ENCODE data around the gene TRMT2A. TPM values are rescaled to one million over a fixed set of nuclear protein-coding genes. Genes with fewer than 3 reads are reported as not detected.
"Not testable (repeated sequence)": the region's sequence is repeated elsewhere in the genome, so short reads cannot be mapped to it uniquely, and the experiment has no call there.

The TRMT2A gene
- polyA plus RNA-seq, 1 of the 3 experiments (the other 2 are of a cell fraction), result 54.6 TPM

GRCh38 chr22:20164863-20165262 lies 47.8 kb upstream of the TRMT2A start:
- no peaks in the 10 kb centered on the region for H3K79me2 ChIP-seq (ENCODE audit: insufficient read depth)
- no peaks in the 10 kb centered on the region for H3K27me3 ChIP-seq (ENCODE audit: insufficient read depth)
- H3K4me3 ChIP-seq (ENCODE audit: low read depth in 2 of 2, low read length in 1 of 2), result no peak overlapping the region
- no peak overlapping the region for H3K9ac ChIP-seq
- no peaks in the 10 kb centered on the region for H3K36me3 ChIP-seq (replicated peaks in 1 of 2; ENCODE audit: control insufficient read depth in 1 of 2, insufficient read depth in 2 of 2, low read length in 1 of 2)
- ChIA-PET CTCF (interaction anchor here (1.0 kb wide), 1 partner anchor 8 kb away, joined by 3 read pairs; no protein-coding TSS in a partner anchor), POLR2A (interaction anchor here (0.6 kb wide), 1 partner anchor 45 kb away, joined by 3 read pairs; no protein-coding TSS in a partner anchor)
- DNase-seq, result no peak
- H2AFZ ChIP-seq (ENCODE audit: low read depth), result no peak overlapping the region
- 83% methylated on average over 2 of the region's 11 CpGs for WGBS (ENCODE audit: low lambda C conversion rate)
- TF ChIP-seq, protein P1, sequence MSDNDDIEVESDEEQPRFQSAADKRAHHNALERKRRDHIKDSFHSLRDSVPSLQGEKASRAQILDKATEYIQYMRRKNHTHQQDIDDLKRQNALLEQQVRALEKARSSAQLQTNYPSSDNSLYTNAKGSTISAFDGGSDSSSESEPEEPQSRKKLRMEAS (IDR thresholded peaks at IDR 0.05; ENCODE audit: low read depth), result no peak
- TF ChIP-seq TEAD4 (IDR thresholded peaks at IDR 0.05; ENCODE audit: borderline replicate concordance, insufficient read depth), result no peak
- TF ChIP-seq ZBTB33 (IDR thresholded peaks at IDR 0.05; ENCODE audit: borderline replicate concordance, low read depth), result no peak
- no peak for TF ChIP-seq ELF1 (IDR thresholded peaks at IDR 0.05)
- no peak for TF ChIP-seq JUND (IDR thresholded peaks at IDR 0.05)
- H3K4me1 ChIP-seq (ENCODE audit: control insufficient read depth in 1 of 2, insufficient read depth in 2 of 2, low read depth in 1 of 2, low read length in 1 of 2), result peaks cover 0 to 2% of the 10 kb centered on the region in 2 experiments; a peak in 1 of 4 replicates
- H4K20me1 ChIP-seq (ENCODE audit: insufficient read depth), result no peaks in the 10 kb centered on the region
- no peaks in the 10 kb centered on the region for H3K9me3 ChIP-seq
- no peaks in the 10 kb centered on the region for H3F3A ChIP-seq (replicated peaks; ENCODE audit: insufficient read depth)
- H3K4me2 ChIP-seq, result no peak overlapping the region
- H3K27ac ChIP-seq (ENCODE audit: low read depth in 2 of 2, low read length in 1 of 2), result no peak overlapping the region
- no peaks in the 10 kb centered on the region for H3K9me2 ChIP-seq

GRCh38 chr22:20160041-20160440 lies 43.0 kb upstream of the TRMT2A start:
- 70% methylated on average over 10 of the region's 10 CpGs for WGBS (ENCODE audit: low lambda C conversion rate)
- CTCF ChIA-PET, result interaction anchor here (1.3 to 1.6 kb wide), 2 partner anchors 20 to 125 kb away, joined by 3 to 6 read pairs; no protein-coding TSS in a partner anchor

GRCh38 chr22:20159531-20159930 lies 42.5 kb upstream of the TRMT2A start:
- DNase-seq; H3F3A ChIP-seq (replicated peaks; ENCODE audit: insufficient read depth); H3K36me3 ChIP-seq (replicated peaks in 1 of 2; ENCODE audit: control insufficient read depth in 1 of 2, insufficient read depth in 2 of 2, low read length in 1 of 2); H3K9me3 ChIP-seq; H2AFZ ChIP-seq (ENCODE audit: low read depth); H3K9me2 ChIP-seq; H3K9ac ChIP-seq; H4K20me1 ChIP-seq (ENCODE audit: insufficient read depth); H3K79me2 ChIP-seq (ENCODE audit: insufficient read depth); H3K27me3 ChIP-seq (ENCODE audit: insufficient read depth); H3K27ac ChIP-seq (ENCODE audit: low read depth in 2 of 2, low read length in 1 of 2); H3K4me2 ChIP-seq; H3K4me3 ChIP-seq (ENCODE audit: low read depth in 2 of 2, low read length in 1 of 2): not testable (repeated sequence)
- ChIA-PET POLR2A (interaction anchor here (0.9 kb wide), 1 partner anchor 125 kb away, joined by 6 read pairs; no protein-coding TSS in a partner anchor), CTCF (interaction anchor here (0.7 to 1.6 kb wide), 4 partner anchors 21 to 157 kb away, joined by 3 to 6 read pairs (median 4); no protein-coding TSS in a partner anchor)
- WGBS (ENCODE audit: low lambda C conversion rate), result 91% methylated on average over 7 of the region's 14 CpGs
- peaks cover 0 to 26% of the 10 kb centered on the region in 2 experiments; a peak in 1 of 4 replicates for H3K4me1 ChIP-seq (ENCODE audit: control insufficient read depth in 1 of 2, insufficient read depth in 2 of 2, low read depth in 1 of 2, low read length in 1 of 2)

More at GRCh38 chr22:20160041-20160440, 43.0 kb upstream of the TRMT2A start:
- no peak overlapping the region for H3K27ac ChIP-seq (ENCODE audit: low read depth in 2 of 2, low read length in 1 of 2)
- 0 out of 2 replicates have a peak, but pooled peaks cover 2% of the 10 kb centered on the region for H3K79me2 ChIP-seq (ENCODE audit: insufficient read depth)
- no peaks in the 10 kb centered on the region for H4K20me1 ChIP-seq (ENCODE audit: insufficient read depth)
- no peaks in the 10 kb centered on the region for H3K27me3 ChIP-seq (ENCODE audit: insufficient read depth)
- peaks cover 0 to 25% of the 10 kb centered on the region in 2 experiments; a peak in 1 of 4 replicates for H3K4me1 ChIP-seq (ENCODE audit: control insufficient read depth in 1 of 2, insufficient read depth in 2 of 2, low read depth in 1 of 2, low read length in 1 of 2)
- H3K36me3 ChIP-seq (replicated peaks in 1 of 2; ENCODE audit: control insufficient read depth in 1 of 2, insufficient read depth in 2 of 2, low read length in 1 of 2), result no peaks in the 10 kb centered on the region
- no peak overlapping the region for H3K4me2 ChIP-seq
- no peaks in the 10 kb centered on the region for H3K9me3 ChIP-seq
- no peaks in the 10 kb centered on the region for H3F3A ChIP-seq (replicated peaks; ENCODE audit: insufficient read depth)
- TF ChIP-seq FOXM1 (IDR thresholded peaks at IDR 0.05; ENCODE audit: low read depth) (no peak), GABPA (IDR thresholded peaks at IDR 0.05; ENCODE audit: low read depth) (no peak), JUND (IDR thresholded peaks at IDR 0.05) (no peak), NRF1 (IDR thresholded peaks at IDR 0.05; ENCODE audit: low read depth, low read length) (no peak), MXI1 (IDR thresholded peaks at IDR 0.05; ENCODE audit: low read depth, low read length) (no peak), RAD21 (IDR thresholded peaks at IDR 0.05; ENCODE audit: low read length) (no peak), SIN3A (IDR thresholded peaks at IDR 0.05; ENCODE audit: borderline replicate concordance, low read depth, low read length) (no peak), TCF12 (IDR thresholded peaks at IDR 0.05) (no peak), YY1 (IDR thresholded peaks at IDR 0.05; ENCODE audit: low read depth) (no peak), RCOR1 (IDR thresholded peaks at IDR 0.05; ENCODE audit: low read length) (no peak), TEAD4 (IDR thresholded peaks at IDR 0.05; ENCODE audit: borderline replicate concordance, insufficient read depth) (no peak), RFX5 (IDR thresholded peaks at IDR 0.05; ENCODE audit: low read length) (no peak), SMC3 (IDR thresholded peaks at IDR 0.05; ENCODE audit: low read depth, low read length) (no peak), CHD2 (IDR thresholded peaks at IDR 0.05; ENCODE audit: low read length, partially characterized antibody) (no peak)
- TF ChIP-seq, protein P2, sequence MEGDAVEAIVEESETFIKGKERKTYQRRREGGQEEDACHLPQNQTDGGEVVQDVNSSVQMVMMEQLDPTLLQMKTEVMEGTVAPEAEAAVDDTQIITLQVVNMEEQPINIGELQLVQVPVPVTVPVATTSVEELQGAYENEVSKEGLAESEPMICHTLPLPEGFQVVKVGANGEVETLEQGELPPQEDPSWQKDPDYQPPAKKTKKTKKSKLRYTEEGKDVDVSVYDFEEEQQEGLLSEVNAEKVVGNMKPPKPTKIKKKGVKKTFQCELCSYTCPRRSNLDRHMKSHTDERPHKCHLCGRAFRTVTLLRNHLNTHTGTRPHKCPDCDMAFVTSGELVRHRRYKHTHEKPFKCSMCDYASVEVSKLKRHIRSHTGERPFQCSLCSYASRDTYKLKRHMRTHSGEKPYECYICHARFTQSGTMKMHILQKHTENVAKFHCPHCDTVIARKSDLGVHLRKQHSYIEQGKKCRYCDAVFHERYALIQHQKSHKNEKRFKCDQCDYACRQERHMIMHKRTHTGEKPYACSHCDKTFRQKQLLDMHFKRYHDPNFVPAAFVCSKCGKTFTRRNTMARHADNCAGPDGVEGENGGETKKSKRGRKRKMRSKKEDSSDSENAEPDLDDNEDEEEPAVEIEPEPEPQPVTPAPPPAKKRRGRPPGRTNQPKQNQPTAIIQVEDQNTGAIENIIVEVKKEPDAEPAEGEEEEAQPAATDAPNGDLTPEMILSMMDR (IDR thresholded peaks at IDR 0.05), result no peak
- TF ChIP-seq, protein P3, sequence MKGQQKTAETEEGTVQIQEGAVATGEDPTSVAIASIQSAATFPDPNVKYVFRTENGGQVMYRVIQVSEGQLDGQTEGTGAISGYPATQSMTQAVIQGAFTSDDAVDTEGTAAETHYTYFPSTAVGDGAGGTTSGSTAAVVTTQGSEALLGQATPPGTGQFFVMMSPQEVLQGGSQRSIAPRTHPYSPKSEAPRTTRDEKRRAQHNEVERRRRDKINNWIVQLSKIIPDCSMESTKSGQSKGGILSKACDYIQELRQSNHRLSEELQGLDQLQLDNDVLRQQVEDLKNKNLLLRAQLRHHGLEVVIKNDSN (IDR thresholded peaks at IDR 0.05; ENCODE audit: borderline replicate concordance, low read depth), result no peak
- no peak overlapping the region for H3K9ac ChIP-seq
- no peak overlapping the region for H2AFZ ChIP-seq (ENCODE audit: low read depth)
- DNase-seq, result no peak
- H3K4me3 ChIP-seq (ENCODE audit: low read depth in 2 of 2, low read length in 1 of 2), result no peak overlapping the region
- no peaks in the 10 kb centered on the region for H3K9me2 ChIP-seq
- POLR2A ChIA-PET, result interaction anchor here (0.9 kb wide), 1 partner anchor 124 kb away, joined by 6 read pairs; no protein-coding TSS in a partner anchor

Data from SK-N-SH (cell line).